Measurements from ENCODE around the gene ITGAE.

DNA sequence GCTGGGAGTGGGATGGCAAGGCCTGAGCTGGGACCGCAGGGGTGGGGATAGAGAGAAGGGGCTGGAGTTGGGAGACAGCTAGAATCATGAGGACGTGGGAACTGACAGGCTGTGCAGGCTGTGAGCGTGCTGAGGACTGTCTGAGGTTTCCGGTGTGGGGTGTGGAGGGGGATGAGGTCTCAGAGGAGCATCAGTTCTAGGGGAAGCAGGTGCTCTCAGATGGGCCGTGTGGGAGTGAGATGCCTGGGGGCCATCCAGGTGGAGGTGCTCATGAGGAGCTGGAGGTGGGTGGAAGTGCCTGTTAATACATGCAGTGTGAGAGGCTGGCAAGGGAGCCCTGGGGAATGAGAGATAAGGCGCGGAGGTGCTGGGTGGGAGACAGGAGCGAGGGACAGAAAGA lies 50.1 kb downstream of the ITGAE start:
- TF ChIP-seq, protein P1, sequence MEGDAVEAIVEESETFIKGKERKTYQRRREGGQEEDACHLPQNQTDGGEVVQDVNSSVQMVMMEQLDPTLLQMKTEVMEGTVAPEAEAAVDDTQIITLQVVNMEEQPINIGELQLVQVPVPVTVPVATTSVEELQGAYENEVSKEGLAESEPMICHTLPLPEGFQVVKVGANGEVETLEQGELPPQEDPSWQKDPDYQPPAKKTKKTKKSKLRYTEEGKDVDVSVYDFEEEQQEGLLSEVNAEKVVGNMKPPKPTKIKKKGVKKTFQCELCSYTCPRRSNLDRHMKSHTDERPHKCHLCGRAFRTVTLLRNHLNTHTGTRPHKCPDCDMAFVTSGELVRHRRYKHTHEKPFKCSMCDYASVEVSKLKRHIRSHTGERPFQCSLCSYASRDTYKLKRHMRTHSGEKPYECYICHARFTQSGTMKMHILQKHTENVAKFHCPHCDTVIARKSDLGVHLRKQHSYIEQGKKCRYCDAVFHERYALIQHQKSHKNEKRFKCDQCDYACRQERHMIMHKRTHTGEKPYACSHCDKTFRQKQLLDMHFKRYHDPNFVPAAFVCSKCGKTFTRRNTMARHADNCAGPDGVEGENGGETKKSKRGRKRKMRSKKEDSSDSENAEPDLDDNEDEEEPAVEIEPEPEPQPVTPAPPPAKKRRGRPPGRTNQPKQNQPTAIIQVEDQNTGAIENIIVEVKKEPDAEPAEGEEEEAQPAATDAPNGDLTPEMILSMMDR (IDR thresholded peaks at IDR 0.05) = no peak
- TF ChIP-seq POLR2A (IDR thresholded peaks at IDR 0.05) (no peak), POLR2AphosphoS5 (IDR thresholded peaks at IDR 0.05) (no peak)

Data from prostate gland (tissue), 2 donors.